Skin of body (tissue), 2 donors: ENCODE results near the gene SC5D. TPM values are rescaled to one million over a fixed set of nuclear protein-coding genes. Genes with fewer than 3 reads are reported as not detected.
A peak's percentile ranks its signal among the peaks of the same experiment; 100 is the strongest.

Source experiments
- DNase-seq: peaks from one replicate; lab custom pipeline; 2025; lab: John Stamatoyannopoulos, UW
- total RNA-seq: library from RNA; depleted of rRNA; stranded (reverse); fragments of >200 nt; gene quantifications from one replicate; pipeline ENCODE4 v1.2.3, GENCODE V29; 2014

The SC5D gene
- total RNA-seq, 1 donor from 2014 or later: 53.8 TPM

DNA sequence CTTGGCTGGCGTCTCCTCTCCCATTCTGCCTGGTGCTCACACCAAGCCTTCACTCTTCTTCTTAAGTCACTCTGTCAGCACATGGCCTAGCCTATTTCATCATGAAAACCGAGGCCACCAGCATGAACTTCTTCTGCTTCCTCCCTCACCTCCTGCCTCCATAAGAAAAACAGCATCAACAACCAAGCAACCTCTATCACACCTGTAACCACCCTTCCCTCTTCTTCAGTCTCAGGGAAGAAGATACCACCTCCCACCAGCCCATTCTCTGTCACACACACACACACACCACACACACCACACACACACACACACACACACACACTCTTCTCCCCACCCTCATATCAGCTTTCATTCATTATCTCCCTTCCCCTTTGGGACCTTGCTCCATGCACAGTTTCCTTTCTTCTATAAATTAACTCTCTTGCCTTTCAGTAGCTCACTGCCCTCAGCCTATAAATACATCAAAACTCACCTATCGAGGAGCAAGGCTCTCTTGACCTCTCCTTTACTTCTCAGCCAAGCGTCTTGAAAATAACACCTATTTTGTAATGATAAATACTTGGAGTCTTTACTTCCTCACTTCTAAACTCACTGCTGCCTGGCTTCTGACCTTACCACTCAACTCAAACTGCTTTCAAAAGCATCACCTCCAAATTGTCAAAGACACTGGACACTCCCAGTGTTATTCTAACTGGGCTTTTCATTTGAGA lies 36.6 kb downstream of the SC5D start:
- no peak for DNase-seq

DNA sequence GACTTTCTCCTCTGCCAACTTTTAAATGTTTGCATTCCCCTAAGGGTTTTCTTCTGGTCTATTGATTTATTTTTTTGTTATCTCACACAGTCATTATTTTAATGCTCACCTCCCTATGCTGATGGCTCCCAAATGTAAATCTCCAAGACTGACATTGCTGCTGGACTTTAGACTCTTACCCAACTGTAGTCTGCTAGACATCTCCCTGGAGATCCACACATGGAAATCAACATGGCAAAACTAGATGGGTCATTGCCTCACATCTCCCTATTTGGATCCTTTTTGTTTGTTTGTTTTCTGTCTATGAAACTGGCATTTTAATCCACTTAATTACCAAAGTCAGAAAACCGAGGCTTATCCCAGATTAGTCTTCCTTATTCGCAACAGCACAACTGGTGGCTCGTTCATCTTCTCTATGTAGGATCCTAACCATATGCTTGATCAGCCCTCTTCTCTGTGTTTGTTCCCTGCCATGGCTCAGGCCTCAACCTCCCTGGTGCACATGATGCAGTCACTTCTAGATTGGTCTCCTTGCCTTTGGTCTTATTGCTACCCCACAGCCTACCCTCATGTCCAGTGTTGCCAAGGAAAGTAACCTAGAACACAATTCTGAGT lies 37.3 kb downstream of the SC5D start:
- no peak for DNase-seq

DNA sequence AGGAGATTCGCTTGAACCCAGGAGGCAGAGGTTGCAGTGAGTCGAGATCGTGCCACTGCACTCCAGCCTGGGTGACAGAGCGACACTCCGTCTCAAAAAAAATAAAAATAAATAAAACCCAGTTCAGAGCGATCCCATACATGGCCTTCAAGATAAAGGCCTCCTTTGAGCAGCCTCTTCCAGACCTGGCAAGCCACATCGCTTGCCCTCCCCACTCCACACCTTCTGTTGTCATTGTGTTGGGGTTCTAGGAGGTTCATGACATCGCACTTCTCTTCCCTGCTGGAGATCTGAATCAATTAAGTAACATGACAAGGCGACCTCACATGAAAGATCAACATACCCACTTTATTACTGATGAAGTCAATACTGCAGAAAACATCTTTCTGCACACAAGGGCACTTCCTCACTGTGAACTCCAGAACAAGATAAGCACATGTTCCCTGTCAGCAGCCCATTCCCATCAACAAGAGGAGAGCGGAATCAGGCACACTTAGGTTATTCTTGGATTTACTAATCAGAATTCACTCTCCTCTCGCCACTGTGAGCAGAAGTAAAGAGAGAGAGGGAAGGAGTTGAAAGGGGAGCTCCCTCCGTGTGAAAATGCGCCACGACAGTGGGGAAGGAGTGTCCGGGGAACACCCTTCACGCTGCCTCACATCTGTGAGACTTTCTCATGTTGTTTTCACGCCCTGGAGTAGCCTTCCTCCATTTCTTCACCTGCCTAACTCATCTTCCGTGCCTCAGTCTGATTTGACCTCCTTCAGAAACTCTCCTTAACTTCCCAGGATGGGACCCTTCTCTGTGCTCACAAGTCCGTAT lies 38.3 kb downstream of the SC5D start:
- DNase-seq: no peak

DNA sequence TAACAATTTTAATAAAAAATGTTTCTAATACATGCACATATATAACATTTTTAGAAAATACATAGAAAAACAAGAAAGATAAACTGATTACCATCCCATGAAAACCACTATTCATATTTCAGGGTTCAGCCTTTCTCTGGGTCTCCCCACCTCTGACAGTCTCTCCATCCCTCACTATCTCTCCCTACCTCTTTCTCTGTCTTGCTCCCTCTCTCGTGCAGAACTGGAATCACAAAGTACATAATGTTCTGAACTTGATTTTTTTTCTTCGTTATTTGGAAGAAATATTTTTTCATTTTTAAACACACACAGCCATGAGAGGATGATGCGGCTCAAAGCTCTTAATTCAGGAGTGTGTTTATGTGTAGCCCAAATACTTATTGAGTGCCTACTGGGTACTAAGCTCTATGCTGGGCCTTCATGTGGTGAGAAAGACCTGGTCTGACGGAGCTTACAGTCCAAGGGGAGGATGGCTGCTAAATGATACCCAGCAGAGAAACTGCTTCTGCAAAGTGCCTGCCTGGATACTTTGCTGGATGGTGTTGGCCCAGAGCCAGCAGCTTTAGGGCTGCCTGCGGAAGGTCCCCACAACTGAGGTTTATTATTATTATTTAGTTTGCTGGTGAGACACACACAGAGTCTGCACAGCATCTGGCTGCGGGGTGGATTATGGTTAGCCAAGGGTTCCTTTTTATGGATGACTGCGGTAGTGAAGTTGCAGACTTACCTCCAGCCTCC lies 42.6 kb downstream of the SC5D start:
- DNase-seq: no peak

DNA sequence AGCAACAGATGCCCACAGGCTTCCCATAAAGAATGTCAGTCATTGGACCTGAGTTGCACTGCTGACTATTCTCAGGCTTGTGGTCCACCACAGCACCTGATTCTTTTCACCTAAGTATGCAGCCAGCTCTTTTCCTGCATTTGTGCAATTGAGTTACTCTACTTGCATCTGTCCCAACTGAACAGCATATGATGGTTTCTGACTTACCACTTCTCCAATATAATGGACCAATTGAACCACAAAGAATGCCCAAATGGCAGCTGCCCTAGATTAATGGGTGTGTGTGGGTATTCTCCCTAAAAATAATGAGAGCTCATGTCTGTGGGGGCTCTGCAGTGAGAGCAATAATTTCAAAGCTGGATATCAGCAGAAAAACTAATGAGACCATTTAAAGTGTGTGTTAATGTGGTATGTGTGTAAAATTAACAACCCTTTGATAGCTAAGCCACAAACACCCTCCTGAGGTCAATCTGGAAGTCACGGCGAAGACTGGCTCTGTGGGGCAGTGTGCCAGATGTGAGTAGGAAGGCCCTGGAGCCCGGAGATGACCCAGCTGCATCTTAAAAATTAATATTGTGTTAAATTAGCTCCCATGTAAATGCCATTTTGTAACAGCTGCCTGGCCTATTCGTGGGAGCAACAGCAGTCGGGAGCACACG lies 43.8 kb downstream of the SC5D start:
- no peak for DNase-seq

DNA sequence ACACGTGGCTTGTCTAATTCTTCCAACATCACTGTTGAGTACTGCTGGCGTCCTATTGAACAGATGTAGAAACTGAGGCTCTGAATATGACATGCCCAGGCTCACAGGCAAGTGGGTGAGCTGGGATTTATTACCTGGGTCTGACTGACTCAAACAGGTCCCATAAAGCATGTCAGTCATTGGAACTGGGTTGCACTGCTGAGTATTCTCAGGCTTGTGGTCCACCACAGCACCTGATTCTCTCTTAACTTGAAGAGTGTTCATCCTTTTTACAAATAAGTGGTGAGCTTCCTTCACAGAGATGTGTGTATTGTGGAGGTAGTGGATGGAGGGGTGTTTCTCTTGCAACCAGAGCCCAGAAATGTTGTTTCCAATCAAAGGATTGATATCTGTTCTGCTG lies 44.5 kb downstream of the SC5D start:
- DNase-seq: no peak

DNA sequence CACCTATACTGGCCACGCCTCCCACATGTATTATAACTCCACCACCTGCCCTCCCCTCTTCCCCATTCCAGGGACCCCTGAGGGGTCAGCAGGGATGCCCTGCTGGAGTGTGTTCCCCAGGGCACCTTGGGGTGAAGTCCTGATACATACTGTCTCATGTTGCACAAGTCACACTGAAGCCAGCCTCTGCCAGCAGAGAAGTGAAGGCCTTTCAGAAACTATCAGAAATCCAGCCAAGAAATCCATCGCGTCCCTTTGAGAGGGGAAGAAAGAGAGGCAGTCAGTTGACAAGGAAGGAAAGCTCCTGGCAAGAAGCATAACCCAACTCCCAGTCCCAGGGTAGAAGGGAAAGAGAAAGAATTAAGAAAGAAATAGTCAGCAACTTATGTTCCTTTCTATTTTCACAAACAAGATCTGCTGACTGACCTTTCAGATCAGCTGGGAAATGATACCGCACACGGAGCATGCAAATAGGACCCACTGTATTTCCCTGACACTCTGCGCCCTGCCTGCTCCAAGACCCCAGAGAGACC lies 45.2 kb downstream of the SC5D start:
- DNase-seq: no peak

DNA sequence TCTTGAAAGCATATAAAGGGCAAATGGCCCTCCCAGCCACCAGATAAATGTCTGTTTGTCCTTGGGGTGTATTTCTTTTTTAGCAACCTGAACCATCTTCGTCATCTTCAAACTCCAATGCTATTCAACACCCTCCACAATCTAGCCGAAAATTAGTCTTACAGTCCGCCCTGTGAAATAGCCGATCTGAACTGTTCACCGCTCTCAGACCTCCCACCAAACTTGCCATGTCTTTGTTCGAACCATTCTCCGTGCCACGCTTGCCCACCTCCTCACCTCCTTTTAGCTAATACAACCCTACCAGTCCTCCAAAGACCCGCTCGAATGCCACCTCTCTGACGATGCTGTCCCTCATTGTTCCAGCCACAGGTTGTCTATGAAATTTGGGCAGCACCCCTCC lies 46.0 kb downstream of the SC5D start:
- no peak for DNase-seq

DNA sequence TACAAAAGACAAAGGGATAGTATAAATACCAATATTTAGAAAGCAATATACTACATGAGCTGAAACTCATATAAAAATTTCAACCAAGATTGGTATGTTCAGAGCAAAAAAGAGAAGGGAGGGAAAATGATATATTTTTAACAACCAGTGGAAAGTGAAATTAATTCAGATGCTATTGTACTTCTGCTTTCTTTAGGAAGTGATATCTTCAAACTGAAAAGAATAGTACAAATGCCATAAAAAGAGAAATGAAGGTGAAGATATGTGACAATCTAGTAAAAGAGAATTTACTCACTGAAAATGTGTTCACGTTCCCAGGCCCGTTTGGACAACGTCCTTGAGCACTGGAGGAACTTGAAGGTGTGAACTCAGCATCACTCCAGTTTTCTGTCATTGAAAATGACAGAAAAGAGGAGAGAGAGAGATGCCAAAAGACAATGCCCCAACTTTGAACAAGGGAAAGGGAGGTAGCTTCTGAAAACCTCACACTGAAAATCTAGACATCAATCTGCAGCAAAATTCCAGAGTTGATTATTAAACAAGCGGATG lies 47.5 kb downstream of the SC5D start:
- no peak for DNase-seq

DNA sequence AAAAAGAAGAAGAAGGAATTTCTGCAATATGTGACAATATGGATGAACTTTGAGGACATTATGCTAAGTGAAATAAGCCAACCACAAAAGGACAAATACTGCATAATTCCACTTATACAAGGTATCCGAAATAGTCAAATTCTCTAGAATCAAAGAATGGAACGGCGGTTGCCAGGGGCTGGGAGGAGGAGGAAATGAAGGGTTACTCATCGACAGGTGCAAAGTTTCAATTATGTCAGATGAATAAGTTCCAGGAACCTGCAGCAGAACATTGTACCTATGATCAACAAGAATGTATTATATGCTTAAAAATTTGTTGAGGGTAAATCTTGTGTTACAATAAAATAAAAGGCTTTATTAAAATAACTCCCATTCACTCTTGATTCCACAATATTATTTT lies 49.0 kb downstream of the SC5D start:
- no peak for DNase-seq

DNA sequence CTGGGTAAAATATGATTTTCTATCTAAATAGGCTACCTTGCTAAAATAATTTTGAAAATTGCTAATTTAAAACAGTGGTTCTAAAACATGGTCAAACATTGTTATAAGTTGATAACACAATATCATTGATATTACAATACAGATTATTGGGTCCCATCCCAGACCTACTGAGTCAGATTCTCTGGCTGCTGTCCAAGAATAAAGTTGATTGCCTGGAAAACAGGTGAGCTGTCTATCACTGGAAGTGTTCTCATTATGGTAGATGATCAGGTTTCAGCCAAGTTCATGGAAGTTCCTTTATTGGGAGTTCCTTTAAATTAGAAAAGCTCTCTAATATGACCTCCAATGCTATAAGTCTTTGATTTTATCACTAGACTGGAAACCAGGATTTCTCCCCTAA lies 52.3 kb downstream of the SC5D start:
- no peak for DNase-seq

DNA sequence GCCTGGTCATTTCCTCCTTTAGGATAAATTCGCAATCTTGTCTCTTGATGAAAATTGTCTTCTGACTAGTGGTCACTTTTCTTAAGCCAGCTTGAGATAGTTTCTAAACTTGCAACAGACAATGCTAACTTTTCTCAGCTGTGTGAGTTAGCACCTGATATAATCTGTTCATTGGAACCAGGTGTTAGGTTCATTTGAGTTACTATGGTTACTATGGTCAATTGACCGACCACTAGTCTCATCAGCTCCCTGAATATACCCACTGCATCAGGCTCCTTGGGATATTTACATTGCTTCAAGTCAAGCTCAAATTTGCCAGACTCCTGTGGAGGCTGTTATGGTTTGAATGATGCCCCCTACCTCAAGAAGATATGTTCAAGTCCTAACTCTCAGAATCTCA lies 54.5 kb downstream of the SC5D start:
- no peak for DNase-seq

DNA sequence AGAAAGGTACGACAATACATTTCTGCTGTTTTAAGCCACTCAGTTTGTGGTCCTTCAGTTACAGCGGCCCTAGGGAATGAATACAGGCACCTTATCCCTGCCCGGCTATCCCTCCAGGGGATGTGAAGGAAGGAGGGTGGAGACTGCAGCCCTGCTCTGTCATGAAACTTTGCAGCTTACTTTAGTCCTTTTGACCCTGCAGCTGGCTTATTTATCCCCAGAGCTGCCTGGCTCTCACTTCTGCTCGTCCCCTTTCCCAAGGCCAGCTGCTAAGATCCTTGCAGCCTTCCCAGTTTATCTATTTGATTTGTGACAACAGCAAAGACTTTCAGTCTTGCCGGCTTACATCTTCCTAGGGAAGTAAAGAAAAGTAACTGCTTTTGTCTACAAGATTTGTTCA lies 55.2 kb downstream of the SC5D start:
- no peak for DNase-seq

DNA sequence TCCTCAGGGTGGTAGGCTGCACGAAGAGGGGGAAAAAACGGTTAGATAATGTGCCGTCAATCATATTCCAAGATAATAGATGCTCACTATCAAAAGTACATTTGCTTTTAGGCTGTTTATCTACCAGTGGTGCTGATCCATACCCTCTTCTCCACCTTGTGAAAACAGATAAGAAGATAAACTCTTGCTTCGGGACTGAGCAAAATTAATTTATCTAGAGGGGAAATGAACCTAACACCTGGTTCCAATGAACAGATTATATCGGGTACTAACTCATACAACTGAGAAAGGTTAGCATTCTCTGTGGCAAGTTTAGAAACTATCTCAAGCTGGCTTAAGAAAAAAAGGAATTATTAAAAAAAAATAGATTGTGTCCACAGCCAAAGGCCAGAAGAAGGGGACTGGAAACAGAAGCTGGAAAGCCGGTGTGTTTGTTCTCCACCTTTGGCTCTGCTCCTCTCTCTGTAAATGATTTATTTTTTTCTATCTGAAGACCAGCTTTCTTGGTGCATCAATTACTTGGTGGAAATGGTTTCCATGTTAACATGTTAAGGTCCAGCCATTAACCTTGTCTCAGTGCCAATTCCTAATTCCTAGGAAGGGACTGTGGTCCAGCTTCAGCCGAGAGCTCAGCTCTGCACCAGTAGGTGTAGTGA lies 55.8 kb downstream of the SC5D start:
- no peak for DNase-seq

DNA sequence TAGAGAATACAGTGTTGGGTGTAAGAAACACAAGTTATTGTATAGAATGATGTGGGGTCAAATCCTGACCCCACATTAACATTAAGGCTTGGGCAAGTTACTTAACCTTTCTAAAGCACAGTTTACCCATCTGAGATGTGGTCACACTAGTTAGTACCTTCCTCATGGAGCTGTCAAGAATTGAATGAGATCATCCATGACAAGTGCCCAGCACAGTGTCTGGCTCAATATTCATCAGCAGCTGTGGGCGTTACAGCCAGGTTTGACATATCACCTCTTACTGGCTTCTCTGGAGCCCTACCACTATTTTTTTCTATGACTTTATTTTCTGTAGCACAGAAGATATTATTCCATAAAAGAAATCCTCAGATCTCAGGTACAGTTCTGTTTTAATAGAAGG lies 57.2 kb downstream of the SC5D start:
- peak; percentile 16 for DNase-seq

DNA sequence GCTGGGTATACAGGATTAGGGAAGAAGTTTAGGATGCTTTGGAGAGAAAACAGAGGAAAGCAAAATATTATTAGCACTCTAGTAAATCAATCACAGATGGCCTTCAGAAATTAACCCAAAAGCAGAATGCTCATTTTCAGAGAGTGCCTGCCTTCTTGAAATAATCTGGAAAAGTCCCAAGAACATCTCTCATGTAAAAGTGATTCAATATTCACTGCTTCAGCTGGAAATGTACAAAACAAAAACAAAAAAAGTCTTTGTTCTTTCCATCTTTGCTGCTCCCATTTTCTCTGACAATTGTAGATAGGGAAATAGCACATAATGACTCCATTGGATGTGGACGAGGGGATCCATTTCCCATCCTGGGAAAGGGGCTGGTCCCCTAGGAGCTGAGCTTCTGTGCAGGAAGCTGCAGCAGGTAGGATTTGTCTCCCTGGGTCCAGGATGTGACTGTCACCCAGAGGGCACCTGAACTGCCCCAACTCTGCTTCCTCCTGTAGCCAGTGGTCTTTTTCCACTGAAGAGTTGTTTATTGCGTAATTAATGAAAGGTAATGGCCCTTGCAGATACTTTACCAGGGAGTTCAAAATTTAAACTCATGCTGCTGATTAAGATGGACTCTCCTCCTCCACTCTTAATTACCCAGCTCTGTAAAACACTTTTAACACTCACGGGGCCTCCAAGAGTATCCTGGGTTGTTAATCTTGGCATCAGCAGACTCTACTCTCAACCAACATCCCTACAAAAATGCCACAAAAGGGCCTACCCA lies 57.9 kb downstream of the SC5D start:
- DNase-seq: peak; percentile 76

DNA sequence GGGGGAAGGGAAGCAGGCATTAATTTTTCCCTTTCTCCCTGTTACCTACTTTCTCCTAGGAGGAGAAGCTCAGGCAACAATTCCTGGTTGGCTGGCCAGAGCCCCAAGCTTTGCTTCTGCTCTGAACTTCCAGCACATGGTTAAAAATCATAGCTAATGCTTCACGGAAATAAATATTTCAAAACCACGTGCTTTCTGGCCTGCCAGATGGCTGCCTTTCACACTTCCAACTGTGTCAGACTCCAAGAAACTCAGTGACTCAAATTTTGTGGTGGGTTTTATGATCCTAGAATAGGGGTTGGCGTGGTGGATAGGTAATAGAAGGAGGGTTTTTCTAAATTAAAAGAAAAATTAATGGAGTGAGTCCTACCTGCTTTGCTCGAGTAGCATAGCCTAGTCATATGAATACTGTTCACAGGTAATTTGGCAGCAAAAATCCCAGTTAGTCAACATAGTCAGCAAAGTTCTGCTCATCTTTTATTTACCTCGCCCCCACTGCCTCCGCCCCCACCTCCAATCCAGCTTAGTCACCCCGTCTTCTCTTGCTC lies 58.6 kb downstream of the SC5D start:
- peak; percentile 75 for DNase-seq

DNA sequence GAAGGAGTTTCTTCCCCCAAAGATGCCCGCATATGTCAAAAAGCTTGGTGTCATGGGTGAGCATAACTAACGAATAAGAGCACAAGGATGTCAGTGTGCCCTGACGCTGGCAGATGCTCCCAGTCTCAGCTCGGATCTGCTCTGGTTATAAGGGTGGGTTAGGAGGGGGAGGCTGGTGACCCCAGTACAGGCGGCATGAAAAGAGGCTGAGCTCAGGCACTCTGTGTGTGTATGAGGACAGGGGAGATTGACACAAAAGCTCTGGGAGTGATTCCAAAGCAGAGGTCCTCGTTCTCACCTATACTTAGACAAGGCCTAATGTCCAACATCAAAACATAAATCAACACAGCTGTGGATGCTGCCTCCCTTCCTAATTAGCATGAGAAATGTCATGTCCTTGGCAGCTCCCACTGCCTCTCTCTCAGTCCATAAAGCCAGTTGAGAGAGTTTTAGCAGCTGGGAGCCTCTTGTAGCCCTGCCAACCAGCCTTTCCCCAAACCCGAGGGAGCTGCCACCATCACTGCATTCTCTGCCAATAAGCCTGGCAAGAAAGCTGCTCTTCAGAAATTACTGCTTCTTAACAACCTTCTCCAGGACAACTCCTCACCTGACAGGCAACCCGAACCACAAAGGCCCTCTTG lies 59.8 kb downstream of the SC5D start:
- no peak for DNase-seq

DNA sequence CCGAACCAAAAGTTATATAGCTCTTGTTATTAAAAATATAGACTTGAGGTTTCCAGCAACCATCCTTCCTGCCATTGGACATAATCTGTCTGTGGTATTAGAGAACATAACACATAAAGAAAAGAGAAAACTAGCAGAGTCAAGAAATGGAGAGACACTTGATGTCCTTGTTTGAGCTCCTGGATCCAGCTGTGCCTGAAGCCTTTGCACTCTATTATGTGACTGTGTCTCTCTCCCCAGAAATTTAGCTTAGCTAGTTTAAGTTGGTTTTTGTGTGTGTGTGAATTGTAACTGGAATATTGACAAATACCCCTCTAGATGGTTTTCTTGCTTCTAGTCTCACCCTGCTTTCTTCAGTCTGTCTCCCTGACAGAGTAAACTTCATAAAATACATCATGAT lies 61.6 kb downstream of the SC5D start:
- no peak for DNase-seq
